Measurements from ENCODE around the gene C10orf53.

Gene C10orf53

GRCh38 chr10:49664006-49664841 is 15.2 kb upstream of the C10orf53 start:
- no peak for DNase-seq (ENCODE audit: low read depth in 1 of 2, low spot score in 1 of 2)
- Histone ChIP-seq H3K27me3 (ENCODE audit: insufficient read depth, poor library complexity, severe bottlenecking) (peaks cover 2% of the 10 kb centered on the region), H3K4me3 (replicated peaks; ENCODE audit: insufficient read depth, low read length) (no peak overlapping the region), H3K27ac (replicated peaks) (no peak overlapping the region)
- no peak for TF ChIP-seq CTCF (IDR thresholded peaks at IDR 0.05; ENCODE audit: insufficient read depth, low read length)
- TF ChIP-seq POLR2AphosphoS5 (IDR thresholded peaks at IDR 0.05; ENCODE audit: low read depth), result no peak
- no peak for TF ChIP-seq REST (IDR thresholded peaks at IDR 0.05; ENCODE audit: insufficient replicate concordance, low read depth)
- no peak for TF ChIP-seq GABPA (IDR thresholded peaks at IDR 0.05; ENCODE audit: low read depth)
- TF ChIP-seq SPI1 (IDR thresholded peaks at IDR 0.05; ENCODE audit: borderline replicate concordance, low read depth), result no peak

GRCh38 chr10:49664842-49665355 is 14.6 kb upstream of the C10orf53 start:
- peaks cover 2% of the 10 kb centered on the region for H3K27me3 ChIP-seq (ENCODE audit: insufficient read depth, poor library complexity, severe bottlenecking)

More at GRCh38 chr10:49664842-49665355, 14.6 kb upstream of the C10orf53 start:
- Histone ChIP-seq H3K4me3 (replicated peaks; ENCODE audit: insufficient read depth, low read length) (no peak overlapping the region), H3K27ac (replicated peaks) (no peak overlapping the region)
- DNase-seq (ENCODE audit: low read depth in 1 of 2, low spot score in 1 of 2), result no peak
- TF ChIP-seq CTCF (IDR thresholded peaks at IDR 0.05; ENCODE audit: insufficient read depth, low read length) (no peak), GABPA (IDR thresholded peaks at IDR 0.05; ENCODE audit: low read depth) (no peak), SPI1 (IDR thresholded peaks at IDR 0.05; ENCODE audit: borderline replicate concordance, low read depth) (no peak), REST (IDR thresholded peaks at IDR 0.05; ENCODE audit: insufficient replicate concordance, low read depth) (no peak), POLR2AphosphoS5 (IDR thresholded peaks at IDR 0.05; ENCODE audit: low read depth) (no peak)
